K562 (cell line): Measurements from ENCODE around the gene PPIL1. TPM values are rescaled to one million over a fixed set of nuclear protein-coding genes. Genes with fewer than 3 reads are reported as not detected.

Experiments
- IFI16 ChIP-seq: fragments of 250-450 bp; sonication (Bioruptor Pico); IDR thresholded peaks from 2 replicates; pipeline ENCODE4 v2.1.2; 2022; ENCODE audit warnings: mild to moderate bottlenecking, inconsistent platforms
- MED1 ChIP-seq: sonication (generic); formaldehyde crosslinking; IDR thresholded peaks from 2 replicates; pipeline ENCODE4 v1.8.1; 2023; ENCODE audit warnings: missing genetic modification reagents, borderline replicate concordance
- POLR2A ChIP-seq: fragments of 450-650 bp; conservative IDR thresholded peaks from 2 replicates; pipeline ENCODE4 v1.6.1; 2016
- POLR2AphosphoS5 ChIP-seq: IDR thresholded peaks from 2 replicates; pipeline ENCODE4 v1.6.1; 2011; ENCODE audit warnings: mild to moderate bottlenecking, low read depth, low read length, moderate library complexity; ENCODE audit not compliant: control insufficient read depth, insufficient read depth
- POLR2B ChIP-seq: fragments of 450-650 bp; IDR thresholded peaks from 2 replicates; pipeline ENCODE4 v1.6.1; 2018; ENCODE audit warnings: low read depth; ENCODE audit not compliant: partially characterized antibody
- ZNF121 ChIP-seq: sonication (generic); formaldehyde crosslinking; conservative IDR thresholded peaks from 2 replicates; pipeline ENCODE4 v1.8.0; 2022; ENCODE audit warnings: missing genetic modification reagents
- ZNF174 ChIP-seq: fragments of 250-450 bp; sonication (Bioruptor Pico); IDR thresholded peaks from 2 replicates; pipeline ENCODE4 v1.4.0; 2020; ENCODE audit warnings: mild to moderate bottlenecking
- ZNF695 ChIP-seq: fragments of 450-650 bp; formaldehyde crosslinking; IDR thresholded peaks from 2 replicates; pipeline ENCODE4 v1.4.0; 2020; ENCODE audit warnings: mild to moderate bottlenecking, moderate library complexity
- polyA plus RNA-seq, 8 experiments: library from polyadenylated mRNA; depleted of rRNA in 4 of 8; stranded (reverse) in 5 of 8; unstranded in 3 of 8; fragments of >200 nt; fragmentation: Nextera tagmentation in 2 of 8; fragmentation: Illumina TruSeq in 1 of 8; extraction: Ambion mirVana in 2 of 8; extraction: Trizol in 1 of 8; gene quantifications; 2 replicates each; pipeline versions ENCODE4 v1.2.1 to v1.2.3, GENCODE V29; 2011 to 2014; ENCODE audit warnings: inconsistent platforms in 1 of 8, missing spikeins in 1 of 8
- total RNA-seq, 7 experiments: library from RNA; depleted of rRNA in 6 of 7; stranded (reverse); fragments of >200 nt in 6 of 7; fragmentation: Illumina TruSeq in 2 of 7; extraction: Trizol in 2 of 7; gene quantifications; 2 replicates each; pipeline versions ENCODE4 v1.2.1 to v1.2.3, GENCODE V29; 2011 to 2021; ENCODE audit warnings: low replicate concordance in 1 of 7
- TF ChIP-seq, protein P1 (sequence below): fragments of 450-650 bp; IDR thresholded peaks from 2 replicates; pipeline ENCODE4 v1.6.1; 2016; ENCODE audit warnings: mild to moderate bottlenecking, moderate library complexity
- TF ChIP-seq, protein P2 (sequence below): fragments of 250-450 bp; sonication (Bioruptor Pico); IDR thresholded peaks from 2 replicates; pipeline ENCODE4 v1.9.0; 2021; ENCODE audit warnings: mild to moderate bottlenecking, inconsistent platforms
- TF ChIP-seq, protein P3 (sequence below): fragments of 450-650 bp; IDR thresholded peaks from 2 replicates; pipeline ENCODE4 v1.6.1; 2016

The PPIL1 gene
- total and polyA plus RNA-seq, 9 of the 15 experiments (the other 6 are each of a cell fraction or from before 2014, with no cell fraction given): 65.8 to 205 (median 130) TPM

DNA sequence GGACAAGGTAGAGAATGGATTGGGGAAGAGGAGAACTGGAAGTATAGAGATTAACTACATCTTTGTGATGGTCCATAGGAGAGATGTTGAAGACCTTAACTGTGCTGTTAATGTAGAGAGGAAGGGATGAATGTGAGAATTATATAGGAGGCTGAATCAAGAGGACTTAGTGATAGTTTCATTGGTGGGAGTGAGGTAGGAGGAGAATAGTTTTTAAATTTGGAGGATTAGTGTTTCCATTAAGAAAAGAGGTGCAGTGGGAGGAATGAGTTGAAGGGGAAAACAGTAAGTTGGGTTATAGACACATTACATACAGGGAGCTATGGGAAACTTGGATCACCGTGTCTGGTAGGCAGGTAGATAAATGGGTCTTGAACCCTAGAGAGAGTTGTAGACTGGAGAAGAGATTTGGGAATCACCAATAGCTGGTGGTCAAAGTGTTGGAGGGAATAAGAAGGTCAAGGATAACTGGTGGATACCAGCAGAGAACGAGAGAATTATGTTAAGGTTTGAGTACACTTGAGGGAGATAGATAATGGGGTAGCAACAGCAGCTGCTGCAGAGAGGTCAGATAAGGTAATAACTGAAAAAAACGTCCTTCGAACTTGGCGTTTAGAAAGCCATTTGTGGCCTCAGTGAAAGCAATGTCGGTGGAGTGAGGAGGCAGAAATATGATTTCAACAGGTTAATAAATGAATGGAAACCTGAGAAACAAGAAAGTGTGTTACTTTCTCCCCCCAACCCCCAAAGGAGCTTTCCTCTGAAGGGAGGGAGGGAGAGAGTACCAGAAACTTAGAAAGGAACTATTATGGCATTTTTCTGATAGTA is 14.3 kb upstream of the PPIL1 start (continued):
- TF ChIP-seq, protein P1, sequence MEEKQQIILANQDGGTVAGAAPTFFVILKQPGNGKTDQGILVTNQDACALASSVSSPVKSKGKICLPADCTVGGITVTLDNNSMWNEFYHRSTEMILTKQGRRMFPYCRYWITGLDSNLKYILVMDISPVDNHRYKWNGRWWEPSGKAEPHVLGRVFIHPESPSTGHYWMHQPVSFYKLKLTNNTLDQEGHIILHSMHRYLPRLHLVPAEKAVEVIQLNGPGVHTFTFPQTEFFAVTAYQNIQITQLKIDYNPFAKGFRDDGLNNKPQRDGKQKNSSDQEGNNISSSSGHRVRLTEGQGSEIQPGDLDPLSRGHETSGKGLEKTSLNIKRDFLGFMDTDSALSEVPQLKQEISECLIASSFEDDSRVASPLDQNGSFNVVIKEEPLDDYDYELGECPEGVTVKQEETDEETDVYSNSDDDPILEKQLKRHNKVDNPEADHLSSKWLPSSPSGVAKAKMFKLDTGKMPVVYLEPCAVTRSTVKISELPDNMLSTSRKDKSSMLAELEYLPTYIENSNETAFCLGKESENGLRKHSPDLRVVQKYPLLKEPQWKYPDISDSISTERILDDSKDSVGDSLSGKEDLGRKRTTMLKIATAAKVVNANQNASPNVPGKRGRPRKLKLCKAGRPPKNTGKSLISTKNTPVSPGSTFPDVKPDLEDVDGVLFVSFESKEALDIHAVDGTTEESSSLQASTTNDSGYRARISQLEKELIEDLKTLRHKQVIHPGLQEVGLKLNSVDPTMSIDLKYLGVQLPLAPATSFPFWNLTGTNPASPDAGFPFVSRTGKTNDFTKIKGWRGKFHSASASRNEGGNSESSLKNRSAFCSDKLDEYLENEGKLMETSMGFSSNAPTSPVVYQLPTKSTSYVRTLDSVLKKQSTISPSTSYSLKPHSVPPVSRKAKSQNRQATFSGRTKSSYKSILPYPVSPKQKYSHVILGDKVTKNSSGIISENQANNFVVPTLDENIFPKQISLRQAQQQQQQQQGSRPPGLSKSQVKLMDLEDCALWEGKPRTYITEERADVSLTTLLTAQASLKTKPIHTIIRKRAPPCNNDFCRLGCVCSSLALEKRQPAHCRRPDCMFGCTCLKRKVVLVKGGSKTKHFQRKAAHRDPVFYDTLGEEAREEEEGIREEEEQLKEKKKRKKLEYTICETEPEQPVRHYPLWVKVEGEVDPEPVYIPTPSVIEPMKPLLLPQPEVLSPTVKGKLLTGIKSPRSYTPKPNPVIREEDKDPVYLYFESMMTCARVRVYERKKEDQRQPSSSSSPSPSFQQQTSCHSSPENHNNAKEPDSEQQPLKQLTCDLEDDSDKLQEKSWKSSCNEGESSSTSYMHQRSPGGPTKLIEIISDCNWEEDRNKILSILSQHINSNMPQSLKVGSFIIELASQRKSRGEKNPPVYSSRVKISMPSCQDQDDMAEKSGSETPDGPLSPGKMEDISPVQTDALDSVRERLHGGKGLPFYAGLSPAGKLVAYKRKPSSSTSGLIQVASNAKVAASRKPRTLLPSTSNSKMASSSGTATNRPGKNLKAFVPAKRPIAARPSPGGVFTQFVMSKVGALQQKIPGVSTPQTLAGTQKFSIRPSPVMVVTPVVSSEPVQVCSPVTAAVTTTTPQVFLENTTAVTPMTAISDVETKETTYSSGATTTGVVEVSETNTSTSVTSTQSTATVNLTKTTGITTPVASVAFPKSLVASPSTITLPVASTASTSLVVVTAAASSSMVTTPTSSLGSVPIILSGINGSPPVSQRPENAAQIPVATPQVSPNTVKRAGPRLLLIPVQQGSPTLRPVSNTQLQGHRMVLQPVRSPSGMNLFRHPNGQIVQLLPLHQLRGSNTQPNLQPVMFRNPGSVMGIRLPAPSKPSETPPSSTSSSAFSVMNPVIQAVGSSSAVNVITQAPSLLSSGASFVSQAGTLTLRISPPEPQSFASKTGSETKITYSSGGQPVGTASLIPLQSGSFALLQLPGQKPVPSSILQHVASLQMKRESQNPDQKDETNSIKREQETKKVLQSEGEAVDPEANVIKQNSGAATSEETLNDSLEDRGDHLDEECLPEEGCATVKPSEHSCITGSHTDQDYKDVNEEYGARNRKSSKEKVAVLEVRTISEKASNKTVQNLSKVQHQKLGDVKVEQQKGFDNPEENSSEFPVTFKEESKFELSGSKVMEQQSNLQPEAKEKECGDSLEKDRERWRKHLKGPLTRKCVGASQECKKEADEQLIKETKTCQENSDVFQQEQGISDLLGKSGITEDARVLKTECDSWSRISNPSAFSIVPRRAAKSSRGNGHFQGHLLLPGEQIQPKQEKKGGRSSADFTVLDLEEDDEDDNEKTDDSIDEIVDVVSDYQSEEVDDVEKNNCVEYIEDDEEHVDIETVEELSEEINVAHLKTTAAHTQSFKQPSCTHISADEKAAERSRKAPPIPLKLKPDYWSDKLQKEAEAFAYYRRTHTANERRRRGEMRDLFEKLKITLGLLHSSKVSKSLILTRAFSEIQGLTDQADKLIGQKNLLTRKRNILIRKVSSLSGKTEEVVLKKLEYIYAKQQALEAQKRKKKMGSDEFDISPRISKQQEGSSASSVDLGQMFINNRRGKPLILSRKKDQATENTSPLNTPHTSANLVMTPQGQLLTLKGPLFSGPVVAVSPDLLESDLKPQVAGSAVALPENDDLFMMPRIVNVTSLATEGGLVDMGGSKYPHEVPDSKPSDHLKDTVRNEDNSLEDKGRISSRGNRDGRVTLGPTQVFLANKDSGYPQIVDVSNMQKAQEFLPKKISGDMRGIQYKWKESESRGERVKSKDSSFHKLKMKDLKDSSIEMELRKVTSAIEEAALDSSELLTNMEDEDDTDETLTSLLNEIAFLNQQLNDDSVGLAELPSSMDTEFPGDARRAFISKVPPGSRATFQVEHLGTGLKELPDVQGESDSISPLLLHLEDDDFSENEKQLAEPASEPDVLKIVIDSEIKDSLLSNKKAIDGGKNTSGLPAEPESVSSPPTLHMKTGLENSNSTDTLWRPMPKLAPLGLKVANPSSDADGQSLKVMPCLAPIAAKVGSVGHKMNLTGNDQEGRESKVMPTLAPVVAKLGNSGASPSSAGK: no peak; the same call in 1 of the 2 replicates
- TF ChIP-seq, protein P2, sequence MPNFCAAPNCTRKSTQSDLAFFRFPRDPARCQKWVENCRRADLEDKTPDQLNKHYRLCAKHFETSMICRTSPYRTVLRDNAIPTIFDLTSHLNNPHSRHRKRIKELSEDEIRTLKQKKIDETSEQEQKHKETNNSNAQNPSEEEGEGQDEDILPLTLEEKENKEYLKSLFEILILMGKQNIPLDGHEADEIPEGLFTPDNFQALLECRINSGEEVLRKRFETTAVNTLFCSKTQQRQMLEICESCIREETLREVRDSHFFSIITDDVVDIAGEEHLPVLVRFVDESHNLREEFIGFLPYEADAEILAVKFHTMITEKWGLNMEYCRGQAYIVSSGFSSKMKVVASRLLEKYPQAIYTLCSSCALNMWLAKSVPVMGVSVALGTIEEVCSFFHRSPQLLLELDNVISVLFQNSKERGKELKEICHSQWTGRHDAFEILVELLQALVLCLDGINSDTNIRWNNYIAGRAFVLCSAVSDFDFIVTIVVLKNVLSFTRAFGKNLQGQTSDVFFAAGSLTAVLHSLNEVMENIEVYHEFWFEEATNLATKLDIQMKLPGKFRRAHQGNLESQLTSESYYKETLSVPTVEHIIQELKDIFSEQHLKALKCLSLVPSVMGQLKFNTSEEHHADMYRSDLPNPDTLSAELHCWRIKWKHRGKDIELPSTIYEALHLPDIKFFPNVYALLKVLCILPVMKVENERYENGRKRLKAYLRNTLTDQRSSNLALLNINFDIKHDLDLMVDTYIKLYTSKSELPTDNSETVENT: no peak
- TF ChIP-seq MED1 (CRISPR knock-in tag) (no peak), POLR2B (peak; percentile 40), IFI16 (CRISPR knock-in tag) (peak; percentile 34; the same call in 1 of the 2 replicates), POLR2AphosphoS5 (peak; percentile 78), POLR2A (peak; percentile 72), ZNF174 (CRISPR knock-in tag) (no peak), ZNF121 (CRISPR knock-in tag) (no peak), ZNF695 (CRISPR knock-in tag) (no peak)
- TF ChIP-seq, protein P3, sequence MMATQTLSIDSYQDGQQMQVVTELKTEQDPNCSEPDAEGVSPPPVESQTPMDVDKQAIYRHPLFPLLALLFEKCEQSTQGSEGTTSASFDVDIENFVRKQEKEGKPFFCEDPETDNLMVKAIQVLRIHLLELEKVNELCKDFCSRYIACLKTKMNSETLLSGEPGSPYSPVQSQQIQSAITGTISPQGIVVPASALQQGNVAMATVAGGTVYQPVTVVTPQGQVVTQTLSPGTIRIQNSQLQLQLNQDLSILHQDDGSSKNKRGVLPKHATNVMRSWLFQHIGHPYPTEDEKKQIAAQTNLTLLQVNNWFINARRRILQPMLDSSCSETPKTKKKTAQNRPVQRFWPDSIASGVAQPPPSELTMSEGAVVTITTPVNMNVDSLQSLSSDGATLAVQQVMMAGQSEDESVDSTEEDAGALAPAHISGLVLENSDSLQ: peak; percentile 16; the same call in 1 of the 2 replicates
